ENCODE data around the gene SH3GL1.

SH3GL1 gene

GRCh38 chr19:4400135-4400936, at the start of gene SH3GL1:
Gene SH3GL1, minus strand, starts transcription at chr19:4400547. Its CDS starts 179 bp downstream, at chr19:4400368.
- peak; percentile 85 for DNase-seq (ENCODE audit: low spot score)

GRCh38 chr19:4449639-4450028, 49.3 kb upstream of the SH3GL1 start:
- no peak for DNase-seq (ENCODE audit: low spot score)

GRCh38 chr19:4449022-4449638, 48.8 kb upstream of the SH3GL1 start:
- DNase-seq (ENCODE audit: low spot score): no peak

GRCh38 chr19:4448147-4448985, 48.0 kb upstream of the SH3GL1 start:
- DNase-seq (ENCODE audit: low spot score): no peak

- no peak for DNase-seq (ENCODE audit: low spot score)
These were observed 47.2 kb upstream of the SH3GL1 start for GRCh38 chr19:4447327-4448146.

GRCh38 chr19:4446704-4447200, 46.4 kb upstream of the SH3GL1 start:
- DNase-seq (ENCODE audit: low spot score): no peak

GRCh38 chr19:4445963-4446703, 45.8 kb upstream of the SH3GL1 start:
- DNase-seq (ENCODE audit: low spot score): no peak

- no peak for DNase-seq (ENCODE audit: low spot score)
These were observed 44.7 kb upstream of the SH3GL1 start for GRCh38 chr19:4444765-4445741.

GRCh38 chr19:4443966-4444764, 43.8 kb upstream of the SH3GL1 start:
- DNase-seq (ENCODE audit: low spot score): no peak

- DNase-seq (ENCODE audit: low spot score): no peak
These were observed 42.8 kb upstream of the SH3GL1 start for GRCh38 chr19:4443188-4443587.

- DNase-seq (ENCODE audit: low spot score): no peak
These were observed 42.4 kb upstream of the SH3GL1 start for GRCh38 chr19:4442819-4443146.

- no peak for DNase-seq (ENCODE audit: low spot score)
These were observed 41.9 kb upstream of the SH3GL1 start for GRCh38 chr19:4441994-4442818.

GRCh38 chr19:4439243-4439642, 38.9 kb upstream of the SH3GL1 start:
- DNase-seq (ENCODE audit: low spot score): no peak

- no peak for DNase-seq (ENCODE audit: low spot score)
These were observed 36.8 kb upstream of the SH3GL1 start for GRCh38 chr19:4437103-4437502.

- DNase-seq (ENCODE audit: low spot score): no peak
These were observed 35.9 kb upstream of the SH3GL1 start for GRCh38 chr19:4436231-4436630.

- DNase-seq (ENCODE audit: low spot score): no peak
These were observed 34.0 kb upstream of the SH3GL1 start for GRCh38 chr19:4434391-4434790.

GRCh38 chr19:4432918-4433506, 32.7 kb upstream of the SH3GL1 start:
- DNase-seq (ENCODE audit: low spot score): no peak
